CD4-positive, alpha-beta T cell (primary cell): Measurements from ENCODE around the gene DOCK9. TPM values are rescaled to one million over a fixed set of nuclear protein-coding genes. Genes with fewer than 3 reads are reported as not detected.

ENCODE experiments used
- ATAC-seq: fragments of 200-7000 bp; cut with Tn5 transposase; one replicate; pipeline ENCODE4 v1.10.0; 2022; ENCODE audit warnings: mild to moderate bottlenecking; ENCODE audit not compliant: poor library complexity
- CTCF ChIA-PET: fragments of 350-600 bp; sonication (Branson Sonifier 250); formaldehyde crosslinking; loops from one replicate; lab custom pipeline; 2021; ENCODE audit warnings: antibody characterized with exemption, inconsistent platforms; lab: Charles Lee
- POLR2A ChIA-PET: fragments of 350-600 bp; sonication (Branson Sonifier 250); formaldehyde crosslinking; loops from one replicate; lab custom pipeline; 2021; ENCODE audit warnings: antibody characterized with exemption, inconsistent platforms; lab: Charles Lee
- DNase-seq, 14 experiments: peaks; one replicate each; pipeline ENCODE4 v3.0.0-alpha.2; 2013 to 2020; ENCODE audit warnings: mixed read lengths in 2 of 14
- H3K27ac ChIP-seq, 2 donors: one replicate each; pipeline versions ENCODE4 v1.5.1 to v1.7.0; 2013; ENCODE audit warnings: low read length in 2 of 2, low read depth in 1 of 2, mild to moderate bottlenecking in 1 of 2
- H3K27me3 ChIP-seq, 2 experiments: 1 replicate in 1 of 2; 2 replicates in 1 of 2; pipeline versions ENCODE4 v1.6.1 to v1.7.0; 2013; ENCODE audit warnings: low read length in 2 of 2, control low read depth in 1 of 2, mild to moderate bottlenecking in 1 of 2, moderate library complexity in 1 of 2; ENCODE audit not compliant: insufficient read depth in 2 of 2, control insufficient read depth in 1 of 2
- H3K36me3 ChIP-seq: one replicate; pipeline ENCODE4 v1.6.1; 2013; ENCODE audit warnings: low read length, control low read depth; ENCODE audit not compliant: insufficient read depth
- H3K4me1 ChIP-seq: one replicate; pipeline ENCODE4 v1.6.1; 2013; ENCODE audit warnings: low read length, control low read depth; ENCODE audit not compliant: insufficient read depth
- H3K4me3 ChIP-seq: one replicate; pipeline ENCODE4 v1.5.1; 2013; ENCODE audit warnings: mild to moderate bottlenecking, low read length, moderate library complexity
- H3K9me3 ChIP-seq, 2 experiments: 1 replicate in 1 of 2; 2 replicates in 1 of 2; pipeline versions ENCODE4 v1.6.1 to v1.7.0; 2013; ENCODE audit warnings: low read length in 2 of 2, mild to moderate bottlenecking in 2 of 2, control low read depth in 1 of 2, moderate library complexity in 1 of 2; ENCODE audit not compliant: control insufficient read depth in 1 of 2, insufficient read depth in 1 of 2
- H3K27ac Mint-ChIP-seq: one replicate; pipeline ENCODE4 v1.8.0; 2020; ENCODE audit warnings: mixed read lengths
- H3K27me3 Mint-ChIP-seq: one replicate; pipeline ENCODE4 v1.8.0; 2021; ENCODE audit warnings: mixed read lengths
- H3K36me3 Mint-ChIP-seq: one replicate; pipeline ENCODE4 v1.8.0; 2021; ENCODE audit warnings: low read depth, mixed read lengths
- H3K4me1 Mint-ChIP-seq: one replicate; pipeline ENCODE4 v1.8.0; 2021; ENCODE audit warnings: low read depth, mixed read lengths
- H3K4me3 Mint-ChIP-seq: one replicate; pipeline ENCODE4 v1.8.0; 2020; ENCODE audit warnings: mild to moderate bottlenecking, mixed read lengths
- H3K9me3 Mint-ChIP-seq: one replicate; pipeline ENCODE4 v1.8.0; 2020; ENCODE audit warnings: mixed read lengths
- CTCF ChIP-seq: fragments of 200-600 bp; IDR thresholded peaks from one replicate; pipeline ENCODE4 v1.8.0; 2022; ENCODE audit warnings: antibody characterized with exemption, mild to moderate bottlenecking
- intact Hi-C, 2 experiments: fragments of 100-400 bp; cut with DNase I in 1 of 2; cut with micrococcal nuclease in 1 of 2; formaldehyde crosslinking; loops; one replicate each; pipeline versions ENCODE4 v1.15.1 to v1.9.0; 2023 to 2025; cut with DNase I, micrococcal nuclease
- total RNA-seq, 174 experiments: library from RNA in 2 of 174; stranded (reverse) in 2 of 174; gene quantifications; one replicate each; pipeline ENCODE4 v1.2.3 and lab custom pipeline; 2021 to 2026

DOCK9 gene
- total RNA-seq, 2 experiments from 2014 or later = 76.3 to 79.3 TPM

- no peak overlapping the region for H3K27ac ChIP-seq
Observed at GRCh38 chr13:98997011-98997730, 19.3 kb upstream of the DOCK9 start.

GRCh38 chr13:98996046-98996445 is 18.2 kb upstream of the DOCK9 start:
- H3K36me3 Mint-ChIP-seq = peaks cover 11% of the 10 kb centered on the region
- CTCF ChIA-PET = interaction anchor here (0.6 to 1.1 kb wide), 2 partner anchors 8 to 73 kb away, joined by 3 read pairs; no protein-coding TSS in a partner anchor
- Histone ChIP-seq H3K27me3 (no peaks in the 10 kb centered on the region), H3K9me3 (no peaks in the 10 kb centered on the region), H3K4me3 (no peak overlapping the region), H3K27ac (no peak overlapping the region), H3K36me3 (no peaks in the 10 kb centered on the region), H3K4me1 (peaks cover 64% of the 10 kb centered on the region)
- H3K27me3 Mint-ChIP-seq = no peaks in the 10 kb centered on the region
- intact Hi-C loops = loop anchor here (5.0 to 10.0 kb wide), 6 partner anchors 36 to 501 kb away; no protein-coding TSS in a partner anchor
- no peaks in the 10 kb centered on the region for H3K9me3 Mint-ChIP-seq
- POLR2A ChIA-PET = interaction anchor here (0.8 to 1.9 kb wide), 3 partner anchors 11 to 55 kb away, joined by 3 to 5 read pairs (median 4); no protein-coding TSS in a partner anchor
- H3K27ac Mint-ChIP-seq = peak overlapping the region; percentile 94
- TF ChIP-seq CTCF = no peak
- H3K4me3 Mint-ChIP-seq = no peak overlapping the region
- peaks cover 88% of the 10 kb centered on the region for H3K4me1 Mint-ChIP-seq
- no peak for DNase-seq
- ATAC-seq = no peak

More at GRCh38 chr13:98997011-98997730, 19.3 kb upstream of the DOCK9 start:
- Mint-ChIP-seq H3K9me3 (no peaks in the 10 kb centered on the region), H3K27me3 (no peaks in the 10 kb centered on the region), H3K4me3 (peak overlapping the region; percentile 27), H3K27ac (peak overlapping the region; percentile 94), H3K36me3 (peaks cover 11% of the 10 kb centered on the region), H3K4me1 (peaks cover 98% of the 10 kb centered on the region)
- Histone ChIP-seq H3K27me3 (no peaks in the 10 kb centered on the region), H3K4me3 (no peak overlapping the region), H3K9me3 (no peaks in the 10 kb centered on the region), H3K4me1 (peaks cover 72% of the 10 kb centered on the region), H3K36me3 (no peaks in the 10 kb centered on the region)
- DNase-seq (no peak), ATAC-seq (no peak)
- ChIA-PET POLR2A (interaction anchor here (0.6 to 1.9 kb wide), 6 partner anchors 13 to 54 kb away, joined by 3 to 7 read pairs (median 4); no protein-coding TSS in a partner anchor), CTCF (interaction anchor here (0.9 to 1.1 kb wide), 2 partner anchors 10 to 59 kb away, joined by 3 read pairs; no protein-coding TSS in a partner anchor)
- intact Hi-C loops = loop anchor here (5.0 to 10.0 kb wide), 6 partner anchors 35 to 500 kb away; no protein-coding TSS in a partner anchor
- TF ChIP-seq CTCF = no peak

- TF ChIP-seq CTCF = no peak
- H3K27ac Mint-ChIP-seq = peak overlapping the region; percentile 94
- peak overlapping the region; percentile 44 to 68 for H3K27ac ChIP-seq
- H3K36me3 ChIP-seq = no peaks in the 10 kb centered on the region
- peak in 5 of 14 experiments; percentile 36 to 80 (median 76) for DNase-seq
- H3K4me3 ChIP-seq = no peak overlapping the region
- H3K9me3 Mint-ChIP-seq = no peaks in the 10 kb centered on the region
- peak overlapping the region; percentile 48 for H3K4me3 Mint-ChIP-seq
- no peaks in the 10 kb centered on the region for H3K27me3 ChIP-seq
- H3K9me3 ChIP-seq = no peaks in the 10 kb centered on the region
- peaks cover 86% of the 10 kb centered on the region for H3K4me1 Mint-ChIP-seq
- CTCF ChIA-PET = interaction anchor here (1.3 kb wide), 1 partner anchor 21 kb away, joined by 4 read pairs; no protein-coding TSS in a partner anchor
- POLR2A ChIA-PET = interaction anchor here (0.6 to 1.8 kb wide), 11 partner anchors 9 to 99 kb away, joined by 3 to 7 read pairs (median 4); no protein-coding TSS in a partner anchor
- peak; percentile 84 for ATAC-seq
- peaks cover 53% of the 10 kb centered on the region for H3K4me1 ChIP-seq
- peaks cover 11% of the 10 kb centered on the region for H3K36me3 Mint-ChIP-seq
- intact Hi-C loops = loop anchor here (5.0 to 10.0 kb wide), 6 partner anchors 37 to 502 kb away; no protein-coding TSS in a partner anchor
- no peaks in the 10 kb centered on the region for H3K27me3 Mint-ChIP-seq
Observed at GRCh38 chr13:98994896-98995295, 17.0 kb upstream of the DOCK9 start.
